GM19043 (cell line): ENCODE measurements around the gene PRDM1.
A peak's percentile ranks its signal among the peaks of the same experiment; 100 is the strongest.

ENCODE experiments used
- ATAC-seq: cut with Tn5 transposase; IDR thresholded peaks from one replicate; pipeline ENCODE4 v1.9.1; 2021; ENCODE audit warnings: low read depth; ENCODE audit not compliant: unreplicated experiment

PRDM1 gene

GRCh38 chr6:106094261-106094963, 8.3 kb downstream of the PRDM1 start:
- ATAC-seq, result no peak

DNA sequence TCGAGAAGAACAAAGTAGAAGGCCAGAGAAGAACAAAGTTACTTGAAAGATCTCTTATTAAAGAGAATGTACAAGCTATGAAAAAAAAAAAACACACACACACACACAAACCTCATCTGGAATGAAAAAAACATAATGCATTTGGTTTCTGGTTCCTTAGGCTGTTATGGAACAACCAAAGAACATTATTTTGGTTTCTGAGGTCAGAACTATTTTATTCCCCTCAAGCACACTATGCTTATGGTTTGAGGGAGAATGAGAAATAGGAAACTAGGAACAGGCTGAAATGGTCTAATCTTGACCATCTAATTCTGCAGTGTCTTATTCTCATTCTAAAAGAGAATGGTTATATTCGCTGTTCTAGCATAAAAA, 8.8 kb downstream of the PRDM1 start:
- ATAC-seq, result no peak

- ATAC-seq, result peak; percentile 52
Measured at GRCh38 chr6:106097411-106098231, 11.5 kb downstream of the PRDM1 start.

- ATAC-seq, result peak; percentile 37
Measured at GRCh38 chr6:106098383-106099234, 12.5 kb downstream of the PRDM1 start.

DNA sequence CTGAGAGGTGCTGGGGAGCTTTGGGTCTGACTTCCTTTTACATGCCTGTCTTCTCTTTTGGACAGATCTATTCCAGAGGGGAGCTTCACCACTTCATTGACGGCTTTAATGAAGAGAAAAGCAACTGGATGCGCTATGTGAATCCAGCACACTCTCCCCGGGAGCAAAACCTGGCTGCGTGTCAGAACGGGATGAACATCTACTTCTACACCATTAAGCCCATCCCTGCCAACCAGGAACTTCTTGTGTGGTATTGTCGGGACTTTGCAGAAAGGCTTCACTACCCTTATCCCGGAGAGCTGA, 13.1 kb downstream of the PRDM1 start:
- no peak for ATAC-seq

DNA sequence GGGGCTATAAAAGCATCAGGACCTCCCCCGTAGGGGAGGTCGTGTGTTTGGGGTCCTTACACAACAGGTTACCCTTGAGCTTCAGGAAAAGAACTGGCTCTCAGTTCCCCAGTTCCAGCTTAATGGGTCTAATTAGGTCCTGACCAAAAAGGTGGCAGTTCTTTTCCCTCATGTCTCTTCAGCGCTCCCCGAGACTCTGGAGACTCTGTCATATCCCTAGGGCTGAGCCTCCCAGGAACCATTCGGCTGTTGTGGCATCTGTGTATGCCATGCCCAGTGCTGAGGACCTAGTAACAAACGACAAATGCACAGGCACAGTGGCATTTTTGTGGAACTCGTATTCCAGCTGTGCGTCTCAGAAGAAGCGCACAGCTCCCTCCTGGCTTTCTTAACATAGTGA, 14.6 kb downstream of the PRDM1 start:
- ATAC-seq, result no peak

DNA sequence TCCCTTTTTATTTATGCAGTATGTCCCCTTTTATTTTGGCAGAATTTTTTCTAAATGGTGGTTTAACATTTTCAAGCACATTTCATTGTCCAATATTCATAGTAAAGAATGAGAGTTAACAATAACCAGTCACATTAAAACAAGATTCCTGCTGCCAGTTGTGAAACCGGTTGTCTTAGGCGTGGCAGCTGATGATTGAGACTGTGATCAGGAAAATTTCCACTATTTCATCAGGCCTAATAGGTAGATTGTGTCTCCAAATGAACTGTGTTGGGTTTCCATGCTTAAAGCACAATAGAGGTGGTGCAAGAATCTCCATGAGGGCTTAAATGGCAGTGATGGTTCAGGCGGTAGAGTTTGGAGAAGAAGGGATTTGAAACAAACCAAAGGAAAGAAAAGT, 15.3 kb downstream of the PRDM1 start:
- no peak for ATAC-seq

GRCh38 chr6:106102034-106102433, 15.9 kb downstream of the PRDM1 start:
- ATAC-seq, result peak; percentile 54

DNA sequence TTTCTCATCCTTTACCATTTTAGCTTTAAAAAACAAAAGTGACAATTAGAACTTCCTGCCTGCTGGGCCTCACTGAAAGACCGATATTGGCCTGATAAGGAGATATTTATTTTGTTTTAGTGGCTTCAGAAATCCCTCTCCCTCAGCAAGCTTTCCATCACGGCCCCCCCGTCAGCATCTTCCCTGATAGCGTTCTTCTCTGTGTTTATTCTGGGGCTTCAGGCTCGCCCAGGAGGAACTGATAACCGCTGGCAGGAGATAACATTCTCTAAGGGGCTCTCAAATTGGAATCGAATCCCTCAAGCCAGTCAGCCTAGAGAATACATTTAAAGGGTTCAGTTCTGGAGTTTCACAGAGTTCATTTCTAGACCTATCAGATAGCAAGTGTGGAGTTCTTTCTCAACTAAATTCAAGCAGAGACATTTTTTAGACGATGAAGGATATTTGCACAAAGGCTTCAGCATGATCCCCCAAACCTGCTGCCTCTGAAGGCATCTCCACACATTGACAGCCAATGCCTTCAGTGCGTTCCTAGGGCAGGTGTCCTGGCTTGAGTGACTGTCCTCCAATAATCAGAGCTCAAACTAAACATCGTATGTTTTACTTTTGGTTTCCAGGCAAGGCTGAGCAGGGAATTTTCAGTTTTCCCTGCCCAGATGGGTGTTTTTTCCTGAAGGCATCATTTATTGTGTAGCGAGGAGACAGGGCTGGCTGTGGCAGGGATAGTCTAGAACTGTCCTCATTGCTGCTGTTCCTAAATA, 17.0 kb downstream of the PRDM1 start:
- no peak for ATAC-seq

DNA sequence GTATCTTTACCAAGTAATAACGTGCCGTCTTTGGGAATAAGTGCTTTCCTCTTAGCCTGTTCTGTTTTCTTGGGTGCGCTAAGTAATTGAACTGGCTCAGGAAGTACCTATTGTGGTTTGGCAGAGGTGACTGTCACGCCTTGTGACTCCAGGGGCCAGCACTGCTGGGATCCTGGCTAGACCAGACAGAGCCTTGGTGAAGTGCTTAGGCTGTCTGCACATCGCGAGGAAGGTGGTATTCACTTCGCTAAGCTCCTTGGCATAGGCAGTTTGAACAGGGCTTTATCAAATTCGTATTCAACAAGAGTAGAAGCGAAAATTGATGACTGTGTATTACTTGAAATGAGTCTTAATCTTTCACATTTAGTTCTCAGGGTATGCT, 17.6 kb downstream of the PRDM1 start:
- peak; percentile 38 for ATAC-seq

DNA sequence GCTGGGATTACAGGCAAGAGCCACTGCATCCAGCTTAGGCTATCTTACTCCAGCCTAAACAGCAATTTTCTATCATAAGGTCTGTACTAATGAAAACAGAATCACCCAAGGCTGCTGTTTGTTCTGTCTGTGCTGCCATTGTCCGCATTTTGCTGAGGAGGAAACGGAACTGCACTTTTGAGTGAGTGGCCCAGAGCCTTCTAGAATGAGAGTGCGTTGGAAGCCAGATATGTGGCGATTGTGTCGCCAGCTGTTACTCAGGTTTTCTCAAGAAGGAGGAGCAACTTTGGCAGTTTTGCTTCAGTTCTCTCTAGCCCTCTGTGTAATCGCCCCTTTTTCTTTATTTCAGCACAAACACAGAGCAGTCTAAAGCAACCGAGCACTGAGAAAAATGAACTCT, 18.3 kb downstream of the PRDM1 start:
- no peak for ATAC-seq

GRCh38 chr6:106104941-106105340, 18.8 kb downstream of the PRDM1 start:
- no peak for ATAC-seq

GRCh38 chr6:106105493-106105892, 19.4 kb downstream of the PRDM1 start:
- no peak for ATAC-seq

GRCh38 chr6:106106276-106107042, 20.3 kb downstream of the PRDM1 start:
- ATAC-seq, result no peak

DNA sequence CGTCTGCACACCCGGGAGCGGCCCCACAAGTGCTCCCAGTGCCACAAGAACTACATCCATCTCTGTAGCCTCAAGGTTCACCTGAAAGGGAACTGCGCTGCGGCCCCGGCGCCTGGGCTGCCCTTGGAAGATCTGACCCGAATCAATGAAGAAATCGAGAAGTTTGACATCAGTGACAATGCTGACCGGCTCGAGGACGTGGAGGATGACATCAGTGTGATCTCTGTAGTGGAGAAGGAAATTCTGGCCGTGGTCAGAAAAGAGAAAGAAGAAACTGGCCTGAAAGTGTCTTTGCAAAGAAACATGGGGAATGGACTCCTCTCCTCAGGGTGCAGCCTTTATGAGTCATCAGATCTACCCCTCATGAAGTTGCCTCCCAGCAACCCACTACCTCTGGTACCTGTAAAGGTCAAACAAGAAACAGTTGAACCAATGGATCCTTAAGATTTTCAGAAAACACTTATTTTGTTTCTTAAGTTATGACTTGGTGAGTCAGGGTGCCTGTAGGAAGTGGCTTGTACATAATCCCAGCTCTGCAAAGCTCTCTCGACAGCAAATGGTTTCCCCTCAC, 21.0 kb downstream of the PRDM1 start:
- no peak for ATAC-seq

DNA sequence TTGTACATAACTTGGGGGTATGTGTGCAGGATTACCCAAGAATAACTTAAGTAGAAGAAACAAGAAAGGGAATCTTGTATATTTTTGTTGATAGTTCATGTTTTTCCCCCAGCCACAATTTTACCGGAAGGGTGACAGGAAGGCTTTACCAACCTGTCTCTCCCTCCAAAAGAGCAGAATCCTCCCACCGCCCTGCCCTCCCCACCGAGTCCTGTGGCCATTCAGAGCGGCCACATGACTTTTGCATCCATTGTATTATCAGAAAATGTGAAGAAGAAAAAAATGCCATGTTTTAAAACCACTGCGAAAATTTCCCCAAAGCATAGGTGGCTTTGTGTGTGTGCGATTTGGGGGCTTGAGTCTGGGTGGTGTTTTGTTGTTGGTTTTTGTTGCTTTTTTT, 22.0 kb downstream of the PRDM1 start:
- no peak for ATAC-seq

GRCh38 chr6:106109029-106109428, 22.9 kb downstream of the PRDM1 start:
- no peak for ATAC-seq

GRCh38 chr6:106110164-106110826, 24.2 kb downstream of the PRDM1 start:
- ATAC-seq, result no peak

DNA sequence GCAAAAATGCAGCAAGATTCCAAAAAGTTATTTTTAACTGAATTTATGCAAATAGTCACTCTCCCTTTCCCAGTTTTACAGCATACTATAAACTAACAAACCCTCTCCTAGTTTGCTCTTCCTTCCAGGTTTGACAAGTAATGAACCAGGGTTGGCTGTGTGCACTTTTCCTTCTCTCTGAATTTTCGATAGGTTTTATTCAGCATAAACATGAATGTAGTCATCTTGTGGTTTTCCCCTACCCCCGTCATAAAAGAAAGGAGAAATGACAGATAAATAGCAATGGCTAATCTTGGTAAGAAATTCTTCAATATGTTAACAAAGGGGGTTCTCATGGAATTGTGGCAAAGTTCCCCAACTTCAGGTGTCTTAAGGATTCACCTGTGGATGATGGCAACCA, 26.3 kb downstream of the PRDM1 start:
- no peak for ATAC-seq
